OCI-LY1 (cell line): ENCODE results near the gene TTPAL.

Experiments used
- CTCF ChIP-seq: fragments of 200-600 bp; sonication (generic), shearing (Covaris generic); IDR thresholded peaks from 2 replicates; pipeline ENCODE4 v1.5.1; 2017; ENCODE audit warnings: mild to moderate bottlenecking, antibody characterized with exemption, low read length, moderate library complexity, mixed read lengths
- EZH2 ChIP-seq: fragments of 200-600 bp; sonication (generic), shearing (Covaris generic); IDR thresholded peaks from 2 replicates; pipeline ENCODE4 v1.8.0; 2017; ENCODE audit warnings: borderline replicate concordance, mixed run types, mild to moderate bottlenecking, antibody characterized with exemption, low read length, moderate library complexity, mixed read lengths

GRCh38 chr20:44494681-44495080 is 19.0 kb downstream of the TTPAL start:
- TF ChIP-seq CTCF (no peak), EZH2 (no peak)
